ENCODE measurements around the gene LSM4. TPM values are rescaled to one million over a fixed set of nuclear protein-coding genes. Genes with fewer than 3 reads are reported as not detected.
A peak's percentile ranks its signal among the peaks of the same experiment; 100 is the strongest.
"Not testable (repeated sequence)": the region's sequence is repeated elsewhere in the genome, so short reads cannot be mapped to it uniquely, and the experiment has no call there.

Gene LSM4
- total RNA-seq, 1 donor from 2014 or later: 150 TPM

GRCh38 chr19:18330868-18331267, 8.0 kb upstream of the LSM4 start:
- Mint-ChIP-seq H3K4me3 (ENCODE audit: low read depth) (no peak overlapping the region), H3K9me3 (ENCODE audit: low read depth) (no peaks in the 10 kb centered on the region), H3K36me3 (ENCODE audit: insufficient read depth) (no peaks in the 10 kb centered on the region), H3K27me3 (no peaks in the 10 kb centered on the region), H3K27ac (no peak overlapping the region), H3K4me1 (ENCODE audit: low read depth) (peaks cover 8% of the 10 kb centered on the region)
- DNase-seq (ENCODE audit: low spot score, unreplicated experiment): no peak
- TF ChIP-seq CTCF (IDR thresholded peaks at IDR 0.05; ENCODE audit: unreplicated experiment): no peak

DNA sequence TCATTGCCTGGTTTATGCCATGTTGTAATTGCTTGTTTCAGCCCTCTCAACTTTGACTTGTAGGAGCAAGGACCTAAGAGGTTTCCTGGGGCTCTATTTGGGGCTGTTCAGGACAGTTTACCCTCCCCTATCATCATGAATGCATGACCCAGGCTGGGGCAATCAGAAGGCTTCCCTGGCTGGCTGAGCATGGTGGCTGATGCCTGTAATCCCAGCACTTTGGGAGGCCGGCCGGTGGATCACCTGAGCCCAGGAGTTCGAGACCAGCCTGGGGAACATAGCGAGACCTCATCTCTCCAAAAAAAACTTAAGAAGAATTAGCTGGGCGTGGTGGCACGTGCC, 6.1 kb upstream of the LSM4 start:
- Mint-ChIP-seq H3K9me3 (ENCODE audit: low read depth) (no peaks in the 10 kb centered on the region), H3K4me3 (ENCODE audit: low read depth) (peak overlapping the region; percentile 67), H3K36me3 (ENCODE audit: insufficient read depth) (no peaks in the 10 kb centered on the region), H3K27ac (peak overlapping the region; percentile 71), H3K27me3 (no peaks in the 10 kb centered on the region), H3K4me1 (ENCODE audit: low read depth) (peaks cover 9% of the 10 kb centered on the region)
- no peak for TF ChIP-seq CTCF (IDR thresholded peaks at IDR 0.05; ENCODE audit: unreplicated experiment)
- DNase-seq (ENCODE audit: low spot score, unreplicated experiment): no peak

- Mint-ChIP-seq H3K27me3 (no peaks in the 10 kb centered on the region), H3K4me1 (ENCODE audit: low read depth) (peaks cover 12% of the 10 kb centered on the region), H3K27ac (peak overlapping the region; percentile 80), H3K4me3 (ENCODE audit: low read depth) (peak overlapping the region; percentile 67), H3K9me3 (ENCODE audit: low read depth) (no peaks in the 10 kb centered on the region), H3K36me3 (ENCODE audit: insufficient read depth) (no peaks in the 10 kb centered on the region)
- peak; percentile 69 for DNase-seq (ENCODE audit: low spot score, unreplicated experiment)
- TF ChIP-seq CTCF (IDR thresholded peaks at IDR 0.05; ENCODE audit: unreplicated experiment): peak; percentile 70
These were observed 5.6 kb upstream of the LSM4 start for GRCh38 chr19:18328340-18329034.

DNA sequence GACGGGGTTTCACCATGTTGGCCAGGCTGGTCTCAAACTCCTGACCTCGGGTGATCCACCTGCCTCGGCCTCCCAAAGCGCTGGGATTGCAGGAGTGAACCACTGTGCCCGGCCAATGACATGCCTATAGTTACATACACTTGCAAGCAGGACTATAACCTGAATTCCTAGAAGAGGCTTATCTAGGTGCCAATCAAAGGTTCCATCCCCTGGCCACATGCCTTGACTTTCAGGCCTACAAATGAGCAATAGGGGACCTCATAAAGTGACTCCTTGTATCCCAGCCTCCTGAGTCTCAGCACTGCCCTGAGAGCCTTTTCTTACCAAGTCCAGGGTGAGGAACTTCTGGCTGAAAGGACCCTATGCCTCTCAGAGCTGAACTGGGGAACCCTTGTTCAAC, 3.9 kb upstream of the LSM4 start:
- H3K4me1 Mint-ChIP-seq (ENCODE audit: low read depth): peaks cover 24% of the 10 kb centered on the region
- no peaks in the 10 kb centered on the region for H3K9me3 Mint-ChIP-seq (ENCODE audit: low read depth)
- H3K4me3 Mint-ChIP-seq (ENCODE audit: low read depth): no peak overlapping the region
- no peaks in the 10 kb centered on the region for H3K27me3 Mint-ChIP-seq
- DNase-seq (ENCODE audit: low spot score, unreplicated experiment): no peak
- H3K36me3 Mint-ChIP-seq (ENCODE audit: insufficient read depth): no peaks in the 10 kb centered on the region
- no peak overlapping the region for H3K27ac Mint-ChIP-seq
- TF ChIP-seq CTCF (IDR thresholded peaks at IDR 0.05; ENCODE audit: unreplicated experiment): no peak

DNA sequence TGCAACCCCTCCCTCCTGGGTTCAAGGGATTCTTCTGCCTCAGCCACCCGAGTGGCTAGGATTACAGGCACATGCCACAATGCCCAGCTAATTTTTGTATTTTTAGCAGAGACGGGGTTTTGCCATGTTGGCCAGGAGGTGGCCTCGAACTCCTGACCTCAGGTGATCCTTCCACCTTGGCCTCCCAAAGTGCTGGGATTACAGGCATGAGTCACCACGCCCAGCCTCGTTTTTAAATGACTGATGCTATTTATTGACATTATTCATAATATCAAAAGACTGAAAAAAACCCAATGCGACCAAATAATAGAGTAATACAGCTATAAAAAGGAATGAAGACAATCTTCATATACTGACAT, 1.5 kb upstream of the LSM4 start:
- H3K4me3 Mint-ChIP-seq (ENCODE audit: low read depth); H3K9me3 Mint-ChIP-seq (ENCODE audit: low read depth); H3K27me3 Mint-ChIP-seq; H3K36me3 Mint-ChIP-seq (ENCODE audit: insufficient read depth); DNase-seq (ENCODE audit: low spot score, unreplicated experiment): not testable (repeated sequence)
- H3K4me1 Mint-ChIP-seq (ENCODE audit: low read depth): peaks cover 45% of the 10 kb centered on the region
- H3K27ac Mint-ChIP-seq: peak overlapping the region; percentile 98

GRCh38 chr19:18322318-18322758, 538 bp downstream of the LSM4 start:
- peak; percentile 34 for TF ChIP-seq CTCF (IDR thresholded peaks at IDR 0.05; ENCODE audit: unreplicated experiment)
- H3K4me1 Mint-ChIP-seq (ENCODE audit: low read depth): peaks cover 39% of the 10 kb centered on the region
- no peaks in the 10 kb centered on the region for H3K9me3 Mint-ChIP-seq (ENCODE audit: low read depth)
- peak overlapping the region; percentile 87 for H3K27ac Mint-ChIP-seq
- H3K36me3 Mint-ChIP-seq (ENCODE audit: insufficient read depth): no peaks in the 10 kb centered on the region
- H3K27me3 Mint-ChIP-seq: no peaks in the 10 kb centered on the region
- no peak for DNase-seq (ENCODE audit: low spot score, unreplicated experiment)
- peak overlapping the region; percentile 88 for H3K4me3 Mint-ChIP-seq (ENCODE audit: low read depth)

Data from progenitor cell of endocrine pancreas (in vitro differentiated cells).